B cell (primary cell): ENCODE results near the gene CYB5D1. TPM values are rescaled to one million over a fixed set of nuclear protein-coding genes. Genes with fewer than 3 reads are reported as not detected.

ENCODE experiments used
- ATAC-seq: fragments of 200-7000 bp; cut with Tn5 transposase; one replicate; pipeline ENCODE4 v1.10.0; 2021; ENCODE audit warnings: low read depth, mild to moderate bottlenecking, moderate number of reproducible peaks, moderate library complexity
- CTCF ChIA-PET: fragments of 350-600 bp; sonication (Branson Sonifier 250); formaldehyde crosslinking; loops from one replicate; lab custom pipeline; 2021; ENCODE audit warnings: antibody characterized with exemption, inconsistent platforms; lab: Charles Lee
- POLR2A ChIA-PET: fragments of 350-600 bp; sonication (Branson Sonifier 250); formaldehyde crosslinking; loops from one replicate; lab custom pipeline; 2021; ENCODE audit warnings: antibody characterized with exemption; lab: Charles Lee
- DNase-seq: peaks from one replicate; pipeline ENCODE4 v3.0.0; 2013
- H2AFZ ChIP-seq: 2 replicates; pipeline ENCODE4 v1.6.1; 2012; ENCODE audit warnings: mild to moderate bottlenecking, low read depth, low read length; ENCODE audit not compliant: insufficient read depth, poor library complexity, severe bottlenecking
- H3K27ac ChIP-seq, 2 donors: 1 replicate in 1 of 2; 2 replicates in 1 of 2; pipeline ENCODE4 v1.5.1; 2012 to 2013; ENCODE audit warnings: low read length in 2 of 2, mild to moderate bottlenecking in 2 of 2, moderate library complexity in 1 of 2
- H3K27me3 ChIP-seq, 4 experiments: fragments of 200-600 bp in 1 of 4; sonication (generic) in 1 of 4; replicated peaks in 1 of 4; 1 replicate in 2 of 4; 2 replicates in 2 of 4; pipeline versions ENCODE4 v1.6.1 to v1.7.0; 2013 to 2016; ENCODE audit warnings: low read length in 3 of 4, mild to moderate bottlenecking in 2 of 4, mixed read lengths in 1 of 4, moderate library complexity in 1 of 4; ENCODE audit not compliant: insufficient read depth in 4 of 4, control insufficient read depth in 3 of 4; ENCODE audit errors: control extremely low read depth in 1 of 4
- H3K36me3 ChIP-seq, 2 experiments: replicated peaks in 1 of 2; 1 replicate in 1 of 2; 2 replicates in 1 of 2; pipeline versions ENCODE4 v1.6.1 to v1.7.1; 2013; ENCODE audit warnings: low read length in 1 of 2; ENCODE audit not compliant: insufficient read depth in 2 of 2, control insufficient read depth in 1 of 2; ENCODE audit errors: control extremely low read depth in 1 of 2, extremely low read depth in 1 of 2
- H3K4me1 ChIP-seq, 2 donors: fragments of 200-600 bp in 1 of 2; sonication (generic) in 1 of 2; 1 replicate in 1 of 2; 2 replicates in 1 of 2; pipeline versions ENCODE4 v1.5.1 to v1.6.1; 2013 to 2017; ENCODE audit warnings: low read length in 2 of 2; ENCODE audit not compliant: control insufficient read depth in 2 of 2, insufficient read depth in 2 of 2
- H3K4me2 ChIP-seq: replicated peaks from 2 replicates; pipeline ENCODE3; 2012; ENCODE audit warnings: mild to moderate bottlenecking, low read depth, low read length; ENCODE audit not compliant: poor library complexity, severe bottlenecking
- H3K4me3 ChIP-seq, 5 experiments: fragments of 200-600 bp in 1 of 5; sonication (generic) in 1 of 5; 1 replicate in 3 of 5; 2 replicates in 2 of 5; pipeline versions ENCODE4 v1.5.1 to v1.7.0; 2011 to 2016; ENCODE audit warnings: low read length in 4 of 5, mild to moderate bottlenecking in 4 of 5, low read depth in 2 of 5, control low read depth in 1 of 5, moderate library complexity in 1 of 5; ENCODE audit not compliant: insufficient read depth in 1 of 5; ENCODE audit errors: control extremely low read depth in 1 of 5, extremely low read depth in 1 of 5
- H3K79me2 ChIP-seq: fragments of 200-600 bp; sonication (generic); one replicate; pipeline ENCODE4 v1.6.0; 2016; ENCODE audit warnings: low read length; ENCODE audit not compliant: control insufficient read depth, insufficient read depth
- H3K9ac ChIP-seq: fragments of 200-600 bp; sonication (generic); 2 replicates; pipeline ENCODE4 v1.6.1; 2017; ENCODE audit warnings: mild to moderate bottlenecking, low read length, moderate library complexity
- H3K9me3 ChIP-seq, 3 donors: one replicate each; pipeline versions ENCODE4 v1.6.1 to v1.7.1; 2013; ENCODE audit warnings: low read length in 2 of 3; ENCODE audit not compliant: control insufficient read depth in 2 of 3, insufficient read depth in 1 of 3; ENCODE audit errors: control extremely low read depth in 1 of 3
- H4K20me1 ChIP-seq: 2 replicates; pipeline ENCODE4 v1.6.0; 2012; ENCODE audit warnings: mild to moderate bottlenecking, low read length; ENCODE audit not compliant: insufficient read depth, control insufficient read depth, poor library complexity, severe bottlenecking
- H3K27ac Mint-ChIP-seq: one replicate; pipeline ENCODE4 v1.8.0; 2021; ENCODE audit warnings: mixed read lengths
- H3K27me3 Mint-ChIP-seq: one replicate; pipeline ENCODE4 v1.8.0; 2021; ENCODE audit warnings: mixed read lengths
- H3K4me1 Mint-ChIP-seq: one replicate; pipeline ENCODE4 v1.8.0; 2021; ENCODE audit warnings: mixed read lengths
- H3K4me3 Mint-ChIP-seq: one replicate; pipeline ENCODE4 v1.8.0; 2021; ENCODE audit warnings: mixed read lengths
- H3K9me3 Mint-ChIP-seq: one replicate; pipeline ENCODE4 v1.8.0; 2022; ENCODE audit warnings: mixed read lengths; ENCODE audit not compliant: insufficient read depth
- CTCF ChIP-seq: fragments of 200-600 bp; IDR thresholded peaks from one replicate; pipeline ENCODE4 v1.8.0; 2022; ENCODE audit warnings: antibody characterized with exemption, mild to moderate bottlenecking
- EZH2 ChIP-seq: IDR thresholded peaks from 2 replicates; pipeline ENCODE4 v1.6.1; 2012; ENCODE audit warnings: borderline replicate concordance, low read depth, mild to moderate bottlenecking, moderate library complexity, low read length; ENCODE audit not compliant: insufficient read depth, poor library complexity, severe bottlenecking
- WGBS: methylation state at CpG from one replicate; pipeline ENCODE4 v1.1.5; 2013; ENCODE audit warnings: missing lambda C conversion rate; ENCODE audit not compliant: insufficient coverage; 5-methylcytosine and 5-hydroxymethylcytosine counted together
- intact Hi-C: fragments of 100-400 bp; cut with micrococcal nuclease; formaldehyde crosslinking; loops from one replicate; pipeline ENCODE4 v1.10.0; 2022
- polyA plus RNA-seq: library from polyadenylated mRNA; depleted of rRNA; stranded (reverse); fragments of >200 nt; gene quantifications from 2 replicates; pipeline ENCODE4 v1.2.3, GENCODE V29; 2012
- total RNA-seq, 2 donors: library from RNA; stranded (reverse); fragments of 120-200 nt in 1 of 2; gene quantifications; 1 replicate in 1 of 2; 2 replicates in 1 of 2; pipeline versions ENCODE4 v1.2.3 to v1.2.4, GENCODE V29; 2013 to 2022

CYB5D1 gene
- total and polyA plus RNA-seq, 2 donors (not counting 1 experiment from before 2014, with no cell fraction given) = 6.3 to 10.2 TPM

- intact Hi-C loops = no loop called here
- no peak overlapping the region for H2AFZ ChIP-seq
- H3K27me3 ChIP-seq = no peaks in the 10 kb centered on the region
- H3K4me1 ChIP-seq = no peaks in the 10 kb centered on the region
- no peak overlapping the region for H3K4me3 ChIP-seq
- H3K9ac ChIP-seq = no peak overlapping the region
- no peak for DNase-seq
- H3K36me3 ChIP-seq = peaks cover 2 to 54% of the 10 kb centered on the region in 2 experiments
- no peak overlapping the region for H3K27ac ChIP-seq
- ChIA-PET POLR2A (no interaction called here), CTCF (no interaction called here)
- Mint-ChIP-seq H3K4me1 (no peaks in the 10 kb centered on the region), H3K9me3 (no peaks in the 10 kb centered on the region), H3K27me3 (no peaks in the 10 kb centered on the region), H3K4me3 (no peak overlapping the region), H3K27ac (no peak overlapping the region)
- H4K20me1 ChIP-seq = no peaks in the 10 kb centered on the region
- no peaks in the 10 kb centered on the region for H3K79me2 ChIP-seq
- TF ChIP-seq CTCF = no peak
- no peak for TF ChIP-seq EZH2
- H3K4me2 ChIP-seq = no peak overlapping the region
- H3K9me3 ChIP-seq = no peaks in the 10 kb centered on the region
- 90% methylated on average over 5 of the region's 9 CpGs for WGBS
- no peak for ATAC-seq
These were observed 36.4 kb downstream of the CYB5D1 start for GRCh38 chr17:7894226-7894625.

GRCh38 chr17:7894866-7895265, 37.1 kb downstream of the CYB5D1 start:
- POLR2A ChIA-PET = no interaction called here
- no peak overlapping the region for H2AFZ ChIP-seq
- no peak overlapping the region for H3K9ac ChIP-seq
- H3K27me3 ChIP-seq = no peaks in the 10 kb centered on the region
- Mint-ChIP-seq H3K27ac (no peak overlapping the region), H3K9me3 (no peaks in the 10 kb centered on the region), H3K4me1 (no peaks in the 10 kb centered on the region), H3K4me3 (no peak overlapping the region), H3K27me3 (no peaks in the 10 kb centered on the region)
- H3K27ac ChIP-seq = no peak overlapping the region
- H3K4me1 ChIP-seq = no peaks in the 10 kb centered on the region
- no peaks in the 10 kb centered on the region for H3K79me2 ChIP-seq
- H3K4me2 ChIP-seq = no peak overlapping the region
- CTCF ChIA-PET = interaction anchor here (1.1 kb wide), 1 partner anchor 33 kb away, joined by 3 read pairs; no protein-coding TSS in a partner anchor
- peaks cover 4 to 61% of the 10 kb centered on the region in 2 experiments for H3K36me3 ChIP-seq
- no peak for ATAC-seq
- H3K9me3 ChIP-seq = no peaks in the 10 kb centered on the region
- no peaks in the 10 kb centered on the region for H4K20me1 ChIP-seq
- no peak overlapping the region for H3K4me3 ChIP-seq
- intact Hi-C loops = no loop called here
- TF ChIP-seq CTCF (no peak), EZH2 (no peak)
- no peak for DNase-seq
- WGBS = 100% methylated on average over 3 of the region's 8 CpGs
